Measurements from ENCODE around the gene OTX1. TPM values are rescaled to one million over a fixed set of nuclear protein-coding genes. Genes with fewer than 3 reads are reported as not detected.

OTX1 gene
- total and polyA plus RNA-seq, 2 of the 8 experiments (the other 6 are each of a cell fraction or from before 2014, with no cell fraction given): 0.24 to 3.3 TPM

- Histone ChIP-seq H3K23ac (ENCODE audit: insufficient read length) (no peak overlapping the region), H3K56ac (replicated peaks; ENCODE audit: insufficient read length, low read depth, low read length) (no peak overlapping the region), H2BK12ac (ENCODE audit: low read depth, low read length) (peak overlapping the region; percentile 92; the same call in 1 of the 2 replicates), H3K14ac (ENCODE audit: insufficient read length) (no peak overlapping the region), H3K4me1 (replicated peaks in 1 of 4; ENCODE audit: control insufficient read depth in 3 of 4, insufficient read depth in 4 of 4, low read length in 3 of 4) (peaks cover 4 to 48% (median 31%) of the 10 kb centered on the region in 4 experiments), H2BK15ac (ENCODE audit: low read length) (no peak overlapping the region), H3K23me2 (ENCODE audit: low read depth, low read length) (peaks cover 39% of the 10 kb centered on the region), H3K79me1 (ENCODE audit: low read depth, low read length) (no peaks in the 10 kb centered on the region), H4K20me1 (replicated peaks in 1 of 2; ENCODE audit: control insufficient read depth in 1 of 2, insufficient read depth in 2 of 2, low read length in 2 of 2) (peaks cover 7 to 10% of the 10 kb centered on the region in 2 experiments), H3K9ac (replicated peaks in 1 of 4; ENCODE audit: extremely low read depth in 1 of 4, low read depth in 3 of 4, low read length in 3 of 4) (peak overlapping the region in 2 of 4 experiments; percentile 14 to 29; a peak in 1 of 7 replicates), H2AFZ (ENCODE audit: low read length) (no peak overlapping the region; the same call in 1 of the 2 replicates), H3K27ac (ENCODE audit: low read depth, low read length) (no peak overlapping the region), H2BK5ac (ENCODE audit: low read depth, low read length) (no peak overlapping the region), H2BK120ac (replicated peaks; ENCODE audit: low read depth, low read length) (no peak overlapping the region), H3K4ac (replicated peaks; ENCODE audit: insufficient read length, low read depth, low read length) (no peak overlapping the region), H3K9me3 (ENCODE audit: insufficient read depth in 2 of 2, low read depth in 1 of 2, low read length in 1 of 2) (no peaks in the 10 kb centered on the region), H3K27me3 (replicated peaks in 1 of 4; ENCODE audit: control insufficient read depth in 3 of 4, extremely low read depth in 1 of 4, insufficient read depth in 3 of 4, low read length in 3 of 4) (peaks cover 20 to 82% (median 65%) of the 10 kb centered on the region in 4 experiments; a peak in 6 of 7 replicates), H3K4me2 (ENCODE audit: insufficient read depth in 1 of 2, low read depth in 2 of 2, low read length in 2 of 2) (peak overlapping the region; percentile 86 to 97), H3K79me2 (ENCODE audit: control insufficient read depth in 1 of 2, insufficient read depth in 2 of 2, low read length in 2 of 2) (no peaks in the 10 kb centered on the region), H2AK5ac (ENCODE audit: low read depth, low read length) (no peak overlapping the region), H3K36me3 (ENCODE audit: control insufficient read depth in 2 of 4, insufficient read depth in 4 of 4, low read length in 3 of 4) (peaks cover 0 to 8% (median 0%) of the 10 kb centered on the region in 4 experiments; a peak in 2 of 8 replicates), H4K8ac (ENCODE audit: extremely low read depth, insufficient read depth, low read length) (peak overlapping the region; percentile 80), H4K5ac (ENCODE audit: insufficient read length, low read depth, low read length) (no peak overlapping the region), H4K91ac (replicated peaks; ENCODE audit: insufficient read length, low read length) (no peak overlapping the region), H3K4me3 (ENCODE audit: extremely low read depth in 1 of 4, insufficient read depth in 2 of 4, low read depth in 3 of 4, low read length in 4 of 4) (peak overlapping the region; percentile 53 to 80 (median 70)), H3K18ac (ENCODE audit: extremely low read depth, low read length) (no peak overlapping the region; the same call in 1 of the 2 replicates), H2BK20ac (ENCODE audit: low read length) (no peak overlapping the region)
- DNase-seq (ENCODE audit: low read depth in 1 of 2, low spot score in 2 of 2) (peak in 1 of 2 experiments; percentile 81), FAIRE-seq (no peak)
- ChIA-PET POLR2A (ENCODE audit: partially characterized antibody) (interaction anchor here (0.6 to 6.8 kb wide), 4 partner anchors 8 to 699 kb away, joined by 3 to 32 read pairs (median 3); no protein-coding TSS in a partner anchor), CTCF (ENCODE audit: partially characterized antibody) (interaction anchor here (0.6 to 1.4 kb wide), 6 partner anchors 11 to 560 kb away, joined by 3 read pairs; no protein-coding TSS in a partner anchor)
- 1 to 100% methylated on average over 1 to 51 of the region's 61 CpGs for WGBS, 2 experiments (ENCODE audit: extremely low coverage in 1 of 2, insufficient coverage in 1 of 2, insufficient read length in 1 of 2, insufficient replicate concordance in 2 of 2, low coverage in 1 of 2, low lambda C conversion rate in 2 of 2, missing lambda C conversion rate in 1 of 2)
- TF ChIP-seq MAX (IDR thresholded peaks at IDR 0.05) (peak; percentile 80), RBBP5 (IDR thresholded peaks at IDR 0.05; ENCODE audit: borderline replicate concordance, low read depth, low read length) (no peak; the same call in 1 of the 2 replicates), TCF12 (IDR thresholded peaks at IDR 0.05; ENCODE audit: low read depth, low read length) (no peak), MAFK (IDR thresholded peaks at IDR 0.05; ENCODE audit: low read depth, low read length) (no peak), CBX8 (IDR thresholded peaks at IDR 0.05; ENCODE audit: borderline replicate concordance, low read depth, low read length) (0 out of 2 replicates have a peak, but pooled peaks have one; percentile 56), BCL11A (IDR thresholded peaks at IDR 0.05; ENCODE audit: low read depth in 2 of 2, low read length in 2 of 2) (no peak), RNF2 (IDR thresholded peaks at IDR 0.05; ENCODE audit: borderline replicate concordance, low read depth, low read length, missing control alignments, poor library complexity, severe bottlenecking) (peak; percentile 86), KDM4A (IDR thresholded peaks at IDR 0.05; ENCODE audit: low read depth, low read length, severe bottlenecking) (peak; percentile 40), SUZ12 (IDR thresholded peaks at IDR 0.05; ENCODE audit: low read length) (peak; percentile 50; the same call in 1 of the 2 replicates), TBP (IDR thresholded peaks at IDR 0.05; ENCODE audit: low read depth, low read length) (0 out of 2 replicates have a peak, but pooled peaks have one; percentile 26)
Observed at GRCh38 chr2:63048367-63049171, 2.1 kb upstream of the OTX1 start.

Measured in H1 (cell line).